Suppressor macrophage treated with lipopolysaccharide for 4 hours (primary cell): ENCODE results near the gene HTR3D.
"Not testable (repeated sequence)": the region's sequence is repeated elsewhere in the genome, so short reads cannot be mapped to it uniquely, and the experiment has no call there.

Experiments
- DNase-seq: peaks from one replicate; pipeline ENCODE4 v3.0.0-alpha.2; 2020

HTR3D gene

GRCh38 chr3:184071142-184071541 is 39.6 kb downstream of the HTR3D start:
- not testable (repeated sequence) for DNase-seq

- DNase-seq, result no peak
Measured at GRCh38 chr3:184073621-184074020, 42.1 kb downstream of the HTR3D start.

- no peak for DNase-seq
Measured at GRCh38 chr3:184075901-184076300, 44.4 kb downstream of the HTR3D start.

- no peak for DNase-seq
Measured at GRCh38 chr3:184077881-184078280, 46.3 kb downstream of the HTR3D start.

- DNase-seq, result no peak
Measured at GRCh38 chr3:184078851-184079250, 47.3 kb downstream of the HTR3D start.

- no peak for DNase-seq
Measured at GRCh38 chr3:184081116-184081830, 49.7 kb downstream of the HTR3D start.

GRCh38 chr3:184082034-184082433 is 50.5 kb downstream of the HTR3D start:
- no peak for DNase-seq

- no peak for DNase-seq
Measured at GRCh38 chr3:184082465-184082864, 50.9 kb downstream of the HTR3D start.

- no peak for DNase-seq
Measured at GRCh38 chr3:184085389-184085852, 53.9 kb downstream of the HTR3D start.
